Retinal pigment epithelial cell (primary cell): Measurements from ENCODE around the gene SLC32A1.

ENCODE experiments used
- DNase-seq: peaks from one replicate; pipeline ENCODE4 v3.0.0-alpha.2; 2010; ENCODE audit warnings: low read depth
- H3K4me3 ChIP-seq: 2 replicates; pipeline ENCODE4 v1.5.1; 2011; ENCODE audit warnings: mild to moderate bottlenecking, low read length, control low read depth, moderate library complexity
- TF ChIP-seq, protein P1 (sequence below): conservative IDR thresholded peaks from 2 replicates; pipeline ENCODE4 v1.5.1; 2011; ENCODE audit warnings: low read depth, low read length, control low read depth, inconsistent platforms

SLC32A1 gene

DNA sequence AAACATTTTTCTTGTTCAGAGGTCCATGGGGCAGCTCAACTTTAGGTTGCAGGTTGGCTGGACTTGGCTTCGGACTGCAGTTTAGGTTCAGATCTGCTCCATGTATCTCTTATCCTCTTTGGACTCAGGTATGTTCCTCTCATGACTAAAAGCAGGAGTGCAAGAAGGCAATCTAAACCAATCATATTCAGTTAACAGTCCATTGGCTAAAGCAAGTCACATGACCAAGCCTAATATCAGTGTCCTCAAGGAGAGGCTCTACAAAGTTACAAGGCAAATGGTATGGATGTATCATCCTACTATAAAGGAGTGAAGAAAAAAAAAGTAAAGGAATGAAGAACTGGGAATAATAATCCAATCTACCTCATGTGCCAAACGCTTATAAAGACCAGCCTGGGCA, 21.5 kb downstream of the SLC32A1 start:
- no peak overlapping the region for H3K4me3 ChIP-seq
- no peak for DNase-seq
- TF ChIP-seq, protein P1, sequence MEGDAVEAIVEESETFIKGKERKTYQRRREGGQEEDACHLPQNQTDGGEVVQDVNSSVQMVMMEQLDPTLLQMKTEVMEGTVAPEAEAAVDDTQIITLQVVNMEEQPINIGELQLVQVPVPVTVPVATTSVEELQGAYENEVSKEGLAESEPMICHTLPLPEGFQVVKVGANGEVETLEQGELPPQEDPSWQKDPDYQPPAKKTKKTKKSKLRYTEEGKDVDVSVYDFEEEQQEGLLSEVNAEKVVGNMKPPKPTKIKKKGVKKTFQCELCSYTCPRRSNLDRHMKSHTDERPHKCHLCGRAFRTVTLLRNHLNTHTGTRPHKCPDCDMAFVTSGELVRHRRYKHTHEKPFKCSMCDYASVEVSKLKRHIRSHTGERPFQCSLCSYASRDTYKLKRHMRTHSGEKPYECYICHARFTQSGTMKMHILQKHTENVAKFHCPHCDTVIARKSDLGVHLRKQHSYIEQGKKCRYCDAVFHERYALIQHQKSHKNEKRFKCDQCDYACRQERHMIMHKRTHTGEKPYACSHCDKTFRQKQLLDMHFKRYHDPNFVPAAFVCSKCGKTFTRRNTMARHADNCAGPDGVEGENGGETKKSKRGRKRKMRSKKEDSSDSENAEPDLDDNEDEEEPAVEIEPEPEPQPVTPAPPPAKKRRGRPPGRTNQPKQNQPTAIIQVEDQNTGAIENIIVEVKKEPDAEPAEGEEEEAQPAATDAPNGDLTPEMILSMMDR, result no peak

DNA sequence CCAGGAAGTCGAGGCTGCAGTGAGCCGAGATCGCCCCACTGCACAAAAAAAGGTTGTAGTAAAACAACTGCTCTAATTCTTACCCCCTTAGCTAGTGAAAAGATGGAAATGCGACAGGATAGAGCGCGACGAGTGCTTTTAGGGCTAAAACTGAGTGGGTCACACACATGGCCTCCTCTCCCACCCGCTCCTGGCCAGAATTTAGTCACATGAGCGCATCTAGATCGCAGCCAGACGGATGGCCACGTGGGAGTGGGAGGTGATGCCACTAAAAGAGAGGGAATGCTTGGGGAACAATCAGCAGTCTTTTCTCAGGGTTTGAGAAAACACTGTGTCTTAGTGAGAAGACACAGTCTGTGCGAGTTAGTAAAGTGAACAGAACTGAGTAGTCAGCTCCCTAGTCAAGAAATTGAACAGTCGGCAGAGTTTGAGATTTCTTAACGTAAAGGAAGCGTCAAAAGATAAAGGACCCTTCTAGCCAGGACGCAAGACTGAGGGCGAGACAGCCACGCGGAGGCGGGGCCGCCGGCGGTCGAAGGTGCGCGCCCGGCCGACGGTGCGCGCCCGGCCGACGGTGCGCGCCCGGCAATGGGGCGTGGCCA, 23.3 kb downstream of the SLC32A1 start:
- TF ChIP-seq, protein P1, result no peak
- peak overlapping the region; percentile 34 for H3K4me3 ChIP-seq
- no peak for DNase-seq

DNA sequence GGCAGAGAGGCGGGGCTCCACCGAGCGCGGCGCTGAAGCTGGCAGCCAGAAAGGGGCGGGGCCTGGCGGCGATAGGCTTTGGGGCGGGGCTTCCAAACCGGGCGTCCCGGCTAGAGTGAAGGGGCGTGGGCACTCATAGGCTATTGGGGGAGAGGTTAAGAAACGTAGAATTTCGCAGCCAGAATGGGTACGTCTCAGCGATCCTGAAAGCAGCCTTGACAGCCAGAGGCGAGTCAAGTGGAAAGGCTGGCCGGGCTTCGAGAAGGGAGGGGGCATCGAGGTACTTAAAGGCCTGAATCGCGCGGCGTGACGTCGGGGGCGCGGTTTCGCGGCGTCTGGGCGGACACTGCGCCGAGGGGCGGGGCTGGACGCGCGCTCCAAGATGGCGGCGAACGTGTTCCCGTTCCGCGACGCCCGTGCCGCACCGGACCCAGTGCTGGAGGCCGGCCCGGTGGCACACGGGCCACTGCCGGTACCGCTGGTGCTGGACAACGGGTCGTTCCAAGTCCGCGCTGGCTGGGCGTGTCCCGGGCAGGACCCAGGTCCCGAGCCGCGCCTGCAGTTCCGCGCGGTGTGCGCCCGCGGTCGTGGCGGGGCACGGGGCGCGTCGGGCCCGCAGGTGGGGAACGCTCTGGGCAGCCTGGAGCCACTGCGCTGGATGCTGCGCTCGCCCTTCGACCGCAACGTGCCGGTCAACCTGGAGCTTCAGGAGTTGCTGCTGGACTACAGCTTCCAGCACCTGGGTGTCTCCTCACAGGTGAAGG, 24.0 kb downstream of the SLC32A1 start, which contains the start of gene ACTR5:
Gene ACTR5, plus strand, starts transcription at position 364 of the 764 bp plus-strand sequence. Its CDS starts 19 bp downstream, at position 383.
- TF ChIP-seq, protein P1, result no peak
- peak; percentile 41 for DNase-seq
- peak within 1 kb of the TSS; percentile 83 for H3K4me3 ChIP-seq

DNA sequence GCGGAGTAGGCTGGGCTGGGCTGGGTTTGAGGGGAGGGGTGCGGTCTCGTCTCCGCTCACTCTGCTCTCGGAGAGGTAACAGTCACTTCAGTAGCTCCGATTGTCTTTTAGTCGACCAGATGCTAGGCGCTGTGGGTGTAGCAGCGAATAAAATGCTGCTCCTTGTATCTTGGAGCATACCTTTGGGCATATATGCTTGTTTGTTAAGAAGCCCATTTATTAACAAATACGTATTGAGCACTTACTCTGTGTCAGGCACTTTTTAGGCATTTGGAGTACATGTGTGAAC, 24.5 kb downstream of the SLC32A1 start:
- H3K4me3 ChIP-seq, result peak overlapping the region; percentile 83
- TF ChIP-seq, protein P1, result no peak
- DNase-seq, result no peak

DNA sequence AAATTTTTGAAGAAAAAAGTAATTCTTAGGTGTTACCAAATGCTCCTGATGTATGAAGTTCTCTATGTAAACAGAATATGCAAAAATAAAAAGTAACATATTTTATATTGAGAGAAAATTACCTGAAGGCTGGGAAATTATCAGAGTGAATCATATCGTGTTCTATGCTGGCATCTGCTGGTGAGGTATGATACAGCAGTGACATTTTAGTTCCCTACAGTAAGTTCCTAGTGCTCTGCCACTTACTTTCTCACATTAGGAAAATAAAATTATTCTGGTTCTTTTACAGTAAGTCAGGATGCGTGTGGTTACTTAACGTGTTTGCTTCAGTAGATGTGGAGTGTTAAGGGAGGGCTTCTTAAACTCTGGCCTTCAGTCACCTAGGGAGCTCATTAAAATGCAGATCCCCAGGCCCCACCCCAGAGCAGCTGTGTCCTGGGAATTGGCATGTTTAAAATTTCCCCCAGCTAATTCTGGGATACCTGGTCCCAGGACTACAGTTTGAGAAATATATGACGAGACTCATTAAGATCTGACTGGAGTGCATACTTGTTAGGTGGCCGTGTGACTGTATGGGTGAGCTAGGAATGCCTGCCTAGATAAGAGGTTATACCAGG, 27.2 kb downstream of the SLC32A1 start:
- TF ChIP-seq, protein P1, result peak; percentile 76
- DNase-seq, result no peak
- no peak overlapping the region for H3K4me3 ChIP-seq

DNA sequence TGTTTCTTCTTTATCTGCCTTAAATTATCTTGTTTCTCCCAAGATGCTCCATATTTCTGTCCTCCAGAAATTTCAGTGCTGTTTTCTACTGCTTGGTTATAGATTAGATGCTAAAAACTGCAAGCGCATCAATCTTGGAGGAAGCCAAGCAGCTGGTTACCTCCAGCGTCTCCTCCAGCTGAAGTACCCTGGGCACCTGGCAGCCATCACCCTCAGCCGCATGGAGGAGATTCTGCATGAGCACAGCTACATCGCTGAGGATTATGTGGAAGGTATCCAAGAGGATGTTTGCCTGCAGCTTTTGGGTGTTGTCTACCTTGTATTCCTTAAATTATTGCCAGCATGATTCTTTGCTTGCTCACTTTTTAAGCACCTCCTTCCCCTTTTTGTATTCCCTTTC, 27.7 kb downstream of the SLC32A1 start:
- H3K4me3 ChIP-seq, result no peak overlapping the region
- DNase-seq, result no peak
- TF ChIP-seq, protein P1, result no peak
